HUES6 (cell line): ENCODE measurements around the gene MYH7.

Experiments used
- H3K27ac ChIP-seq: 2 replicates; pipeline ENCODE4 v1.7.0; 2013; ENCODE audit warnings: low read depth, mild to moderate bottlenecking, low read length, inconsistent platforms
- H3K27me3 ChIP-seq: 2 replicates; pipeline ENCODE4 v1.6.1; 2013; ENCODE audit warnings: low read length; ENCODE audit not compliant: control insufficient read depth, insufficient read depth
- H3K36me3 ChIP-seq: 2 replicates; pipeline ENCODE4 v1.6.1; 2013; ENCODE audit warnings: low read length; ENCODE audit not compliant: control insufficient read depth, insufficient read depth
- H3K4me1 ChIP-seq: 2 replicates; pipeline ENCODE4 v1.6.1; 2013; ENCODE audit warnings: low read length; ENCODE audit not compliant: control insufficient read depth, insufficient read depth
- H3K4me3 ChIP-seq: 2 replicates; pipeline ENCODE4 v1.5.1; 2013; ENCODE audit warnings: low read depth, low read length
- H3K9ac ChIP-seq: one replicate; pipeline ENCODE4 v1.6.1; 2013; ENCODE audit warnings: mild to moderate bottlenecking, low read length
- H3K9me3 ChIP-seq: 2 replicates; pipeline ENCODE4 v1.6.1; 2013; ENCODE audit warnings: low read depth, low read length; ENCODE audit not compliant: control insufficient read depth, insufficient read depth

Gene MYH7

GRCh38 chr14:23414906-23415820 is 20.3 kb downstream of the MYH7 start:
- Histone ChIP-seq H3K9ac (no peak overlapping the region), H3K27me3 (peaks cover 13% of the 10 kb centered on the region; the same call in 1 of the 2 replicates), H3K4me3 (no peak overlapping the region), H3K27ac (no peak overlapping the region), H3K9me3 (no peaks in the 10 kb centered on the region), H3K36me3 (no peaks in the 10 kb centered on the region), H3K4me1 (no peaks in the 10 kb centered on the region)

GRCh38 chr14:23414254-23414653 is 21.2 kb downstream of the MYH7 start:
- H3K4me1 ChIP-seq = no peaks in the 10 kb centered on the region
- H3K9me3 ChIP-seq = no peaks in the 10 kb centered on the region
- peaks cover 12% of the 10 kb centered on the region; the same call in 1 of the 2 replicates for H3K27me3 ChIP-seq
- H3K36me3 ChIP-seq = no peaks in the 10 kb centered on the region
- H3K4me3 ChIP-seq = no peak overlapping the region
- H3K27ac ChIP-seq = no peak overlapping the region
- no peak overlapping the region for H3K9ac ChIP-seq

GRCh38 chr14:23413681-23414080 is 21.8 kb downstream of the MYH7 start:
- H3K27me3 ChIP-seq = peaks cover 8% of the 10 kb centered on the region; the same call in 1 of the 2 replicates

GRCh38 chr14:23411563-23412525 is 23.6 kb downstream of the MYH7 start:
- no peaks in the 10 kb centered on the region for H3K9me3 ChIP-seq
- peaks cover 19% of the 10 kb centered on the region; the same call in 1 of the 2 replicates for H3K27me3 ChIP-seq
- no peak overlapping the region for H3K4me3 ChIP-seq
- H3K36me3 ChIP-seq = no peaks in the 10 kb centered on the region
- H3K4me1 ChIP-seq = no peaks in the 10 kb centered on the region
- H3K27ac ChIP-seq = no peak overlapping the region
- H3K9ac ChIP-seq = no peak overlapping the region

More at GRCh38 chr14:23413681-23414080, 21.8 kb downstream of the MYH7 start:
- Histone ChIP-seq H3K4me3 (no peak overlapping the region), H3K36me3 (no peaks in the 10 kb centered on the region), H3K27ac (no peak overlapping the region), H3K9ac (no peak overlapping the region), H3K4me1 (no peaks in the 10 kb centered on the region), H3K9me3 (no peaks in the 10 kb centered on the region)

GRCh38 chr14:23409966-23410635 is 25.4 kb downstream of the MYH7 start:
- Histone ChIP-seq H3K36me3 (no peaks in the 10 kb centered on the region), H3K27ac (no peak overlapping the region), H3K9me3 (no peaks in the 10 kb centered on the region), H3K27me3 (peaks cover 28% of the 10 kb centered on the region), H3K4me1 (no peaks in the 10 kb centered on the region), H3K4me3 (no peak overlapping the region), H3K9ac (no peak overlapping the region)

- no peaks in the 10 kb centered on the region for H3K36me3 ChIP-seq
- H3K9ac ChIP-seq = no peak overlapping the region
- H3K27ac ChIP-seq = no peak overlapping the region
- H3K27me3 ChIP-seq = peaks cover 26% of the 10 kb centered on the region
- no peaks in the 10 kb centered on the region for H3K9me3 ChIP-seq
- no peak overlapping the region for H3K4me3 ChIP-seq
- no peaks in the 10 kb centered on the region for H3K4me1 ChIP-seq
These were observed 26.0 kb downstream of the MYH7 start for GRCh38 chr14:23409475-23409874.

GRCh38 chr14:23408307-23408630 is 27.2 kb downstream of the MYH7 start:
- H3K9me3 ChIP-seq = no peaks in the 10 kb centered on the region
- H3K4me1 ChIP-seq = no peaks in the 10 kb centered on the region
- H3K36me3 ChIP-seq = no peaks in the 10 kb centered on the region
- no peak overlapping the region for H3K9ac ChIP-seq
- no peak overlapping the region for H3K4me3 ChIP-seq
- no peak overlapping the region for H3K27ac ChIP-seq
- peaks cover 36% of the 10 kb centered on the region for H3K27me3 ChIP-seq

- Histone ChIP-seq H3K4me1 (no peaks in the 10 kb centered on the region), H3K4me3 (no peak within 1 kb of the TSS), H3K27ac (no peak within 1 kb of the TSS), H3K9me3 (no peaks in the 10 kb centered on the region), H3K36me3 (no peaks in the 10 kb centered on the region), H3K9ac (no peak within 1 kb of the TSS), H3K27me3 (peaks cover 42% of the 10 kb centered on the region)
These were observed 27.7 kb downstream of the MYH7 start, which contains the start of gene MYH6 for GRCh38 chr14:23407516-23408306. TSS of gene MYH6 (minus strand) at chr14:23408273. CDS start at chr14:23407223, 1,050 bp downstream.

GRCh38 chr14:23406725-23407355 is 28.6 kb downstream of the MYH7 start:
- H3K27me3 ChIP-seq = peaks cover 46% of the 10 kb centered on the region
- 0 out of 2 replicates have a peak, but pooled peaks cover 5% of the 10 kb centered on the region for H3K4me1 ChIP-seq
- H3K27ac ChIP-seq = no peak overlapping the region
- no peaks in the 10 kb centered on the region for H3K36me3 ChIP-seq
- no peak overlapping the region for H3K9ac ChIP-seq
- H3K4me3 ChIP-seq = no peak overlapping the region
- H3K9me3 ChIP-seq = no peaks in the 10 kb centered on the region
